OCI-M2 (cell line): Measurements from ENCODE around the gene ISG20L2.

Source experiments
- DNase-seq: peaks from one replicate; lab custom pipeline; 2025; ENCODE audit not compliant: unreplicated experiment; lab: John Stamatoyannopoulos, UW

Gene ISG20L2

GRCh38 chr1:156708218-156708661 lies 20.3 kb downstream of the ISG20L2 start:
- no peak for DNase-seq

- no peak for DNase-seq
Observed at GRCh38 chr1:156707417-156708217, 20.9 kb downstream of the ISG20L2 start.

- DNase-seq, result no peak
Observed at GRCh38 chr1:156706657-156707416, 21.7 kb downstream of the ISG20L2 start.

- DNase-seq, result no peak
Observed at GRCh38 chr1:156705918-156706656, 22.5 kb downstream of the ISG20L2 start.

- no peak for DNase-seq
Observed at GRCh38 chr1:156705321-156705917, 23.1 kb downstream of the ISG20L2 start, which contains the start of gene CRABP2. TSS of gene CRABP2 (minus strand) at chr1:156705583. CDS start at chr1:156705446, 137 bp downstream.

- DNase-seq, result no peak
Observed at GRCh38 chr1:156704930-156705320, 23.6 kb downstream of the ISG20L2 start.

GRCh38 chr1:156704166-156704711 lies 24.3 kb downstream of the ISG20L2 start:
- no peak for DNase-seq

- DNase-seq, result no peak
Observed at GRCh38 chr1:156703741-156704140, 24.8 kb downstream of the ISG20L2 start.

GRCh38 chr1:156703336-156703735 lies 25.2 kb downstream of the ISG20L2 start:
- DNase-seq, result no peak

GRCh38 chr1:156700736-156701531 lies 27.6 kb downstream of the ISG20L2 start:
- DNase-seq, result no peak

GRCh38 chr1:156698995-156699394 lies 29.6 kb downstream of the ISG20L2 start:
- no peak for DNase-seq

GRCh38 chr1:156697481-156697880 lies 31.1 kb downstream of the ISG20L2 start:
- DNase-seq, result no peak

GRCh38 chr1:156696755-156697154 lies 31.8 kb downstream of the ISG20L2 start:
- no peak for DNase-seq

- DNase-seq, result no peak
Observed at GRCh38 chr1:156694690-156694962, 33.9 kb downstream of the ISG20L2 start.

- no peak for DNase-seq
Observed at GRCh38 chr1:156693848-156694689, 34.5 kb downstream of the ISG20L2 start.

- no peak for DNase-seq
Observed at GRCh38 chr1:156692925-156693847, 35.4 kb downstream of the ISG20L2 start.

- no peak for DNase-seq
Observed at GRCh38 chr1:156692441-156692924, 36.1 kb downstream of the ISG20L2 start.
